MCF 10A (cell line): ENCODE measurements around the gene LUZP2. TPM values are rescaled to one million over a fixed set of nuclear protein-coding genes. Genes with fewer than 3 reads are reported as not detected.

Experiments
- BruUV-seq: library from RNA; stranded (reverse); fragments of 400-500 nt; replicated peaks from 2 replicates; lab custom pipeline; 2021; lab: Mats Ljungman, UMichigan
- CTCF ChIA-PET: fragments of 300-600 bp; sonication (Branson Sonifier 250); formaldehyde crosslinking; extraction: SDS; loops from one replicate; lab custom pipeline; 2021; ENCODE audit warnings: antibody characterized with exemption, inconsistent platforms; lab: Yijun Ruan, JAX
- POLR2A ChIA-PET: fragments of 300-600, 350-650 bp; sonication (Branson Sonifier 250); formaldehyde crosslinking; extraction: SDS; loops from one replicate; lab custom pipeline; 2020; ENCODE audit warnings: antibody characterized with exemption, inconsistent platforms; lab: Yijun Ruan, JAX
- DNase-seq: peaks from one replicate; pipeline ENCODE4 v3.0.0-alpha.2; 2018; ENCODE audit not compliant: unreplicated experiment
- H3K27ac Mint-ChIP-seq: one replicate; pipeline ENCODE4 v1.8.0; 2022; ENCODE audit warnings: mild to moderate bottlenecking, low read depth, mixed read lengths; ENCODE audit not compliant: unreplicated experiment
- H3K27me3 Mint-ChIP-seq: one replicate; pipeline ENCODE4 v1.8.0; 2022; ENCODE audit warnings: mixed read lengths; ENCODE audit not compliant: insufficient read depth, unreplicated experiment
- H3K36me3 Mint-ChIP-seq: one replicate; pipeline ENCODE4 v1.8.0; 2022; ENCODE audit warnings: mild to moderate bottlenecking, moderate library complexity, mixed read lengths; ENCODE audit not compliant: insufficient read depth, unreplicated experiment
- H3K4me1 Mint-ChIP-seq: one replicate; pipeline ENCODE4 v1.8.0; 2022; ENCODE audit warnings: mixed read lengths; ENCODE audit not compliant: insufficient read depth, unreplicated experiment
- H3K4me3 Mint-ChIP-seq: one replicate; pipeline ENCODE4 v1.8.0; 2022; ENCODE audit warnings: mild to moderate bottlenecking, moderate library complexity, mixed read lengths; ENCODE audit not compliant: unreplicated experiment
- H3K9me3 Mint-ChIP-seq: one replicate; pipeline ENCODE4 v1.8.0; 2022; ENCODE audit warnings: mixed read lengths; ENCODE audit not compliant: unreplicated experiment
- CTCF ChIP-seq: fragments of 200-600 bp; IDR thresholded peaks from one replicate; pipeline ENCODE4 v1.8.0; 2022; ENCODE audit warnings: antibody characterized with exemption, mild to moderate bottlenecking; ENCODE audit not compliant: unreplicated experiment
- intact Hi-C: fragments of 100-400 bp; cut with micrococcal nuclease; formaldehyde crosslinking; loops from 2 replicates; pipeline ENCODE4 v1.14.1; 2022
- total RNA-seq: library from RNA; stranded (reverse); gene quantifications from 2 replicates; pipeline ENCODE4 v1.2.3, GENCODE V29; 2022

LUZP2 gene
- total RNA-seq, 1 experiment from 2014 or later = not detected

DNA sequence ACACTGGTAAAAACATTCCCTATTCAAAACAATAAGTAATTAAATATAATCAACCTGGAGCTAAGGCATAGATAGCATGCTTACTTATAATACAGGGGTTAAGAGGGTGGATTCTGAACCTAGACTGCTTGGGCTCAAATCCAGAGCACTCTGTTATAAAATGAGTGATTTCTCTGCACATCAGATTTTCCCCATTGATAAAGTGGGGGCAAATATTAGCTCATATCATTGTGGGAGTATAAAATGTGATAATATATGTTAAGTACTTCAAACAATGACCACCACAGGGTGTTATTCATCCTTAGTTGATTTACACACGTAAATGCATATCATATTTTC, 139.4 kb downstream of the LUZP2 start:
- CTCF ChIA-PET = no interaction called here
- DNase-seq = no peak
- no TSS peak for BruUV-seq
- POLR2A ChIA-PET = no interaction called here
- Mint-ChIP-seq H3K4me3 (no peak overlapping the region), H3K27ac (no peak overlapping the region), H3K9me3 (no peaks in the 10 kb centered on the region), H3K36me3 (no peaks in the 10 kb centered on the region), H3K27me3 (peaks cover 30% of the 10 kb centered on the region), H3K4me1 (no peaks in the 10 kb centered on the region)
- intact Hi-C loops = no loop called here
- TF ChIP-seq CTCF = no peak

DNA sequence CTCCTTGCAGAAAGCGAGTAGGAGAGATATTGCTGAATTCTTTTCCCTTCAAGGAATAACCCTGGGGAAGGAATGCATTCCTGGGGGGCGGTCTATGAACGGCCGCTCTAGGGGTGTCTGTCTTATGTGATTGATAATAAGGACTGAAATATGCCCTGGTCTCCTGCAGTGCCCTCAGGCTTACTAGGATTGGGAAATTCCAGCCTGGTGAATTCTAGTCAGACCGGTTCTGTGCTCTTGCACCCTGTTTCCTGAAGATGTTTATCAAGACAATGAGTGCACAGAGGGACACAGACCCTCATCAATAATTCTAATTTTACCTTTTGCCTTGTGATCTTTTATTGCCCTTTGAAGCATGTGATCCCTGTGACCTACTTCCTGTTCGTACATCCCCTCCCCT, 140.7 kb downstream of the LUZP2 start:
- Mint-ChIP-seq H3K27ac (no peak overlapping the region), H3K9me3 (no peaks in the 10 kb centered on the region), H3K27me3 (peaks cover 29% of the 10 kb centered on the region), H3K4me3 (no peak overlapping the region), H3K36me3 (no peaks in the 10 kb centered on the region), H3K4me1 (no peaks in the 10 kb centered on the region)
- intact Hi-C loops = no loop called here
- ChIA-PET CTCF (no interaction called here), POLR2A (no interaction called here)
- TF ChIP-seq CTCF = no peak
- no peak for DNase-seq
- no TSS peak for BruUV-seq

DNA sequence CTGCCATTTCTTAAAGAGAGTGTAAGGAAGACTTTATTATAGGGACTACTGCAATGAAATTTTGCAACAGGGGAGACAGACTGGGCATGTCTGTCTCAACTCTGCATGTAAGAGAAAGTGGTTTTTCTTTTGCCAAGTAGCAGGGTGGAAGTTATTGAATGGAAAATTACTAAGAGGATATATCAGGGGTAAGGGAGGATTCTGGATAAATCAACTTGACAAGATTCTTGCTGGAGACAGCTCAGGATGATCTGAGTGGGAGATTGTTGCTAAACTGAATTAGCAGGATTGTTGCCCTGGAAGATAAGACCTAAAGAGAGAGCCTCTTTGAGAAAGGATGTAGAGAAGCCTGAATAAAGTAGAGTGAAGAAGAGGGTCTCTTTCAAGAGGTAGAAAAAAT, 145.8 kb downstream of the LUZP2 start:
- Mint-ChIP-seq H3K36me3 (no peaks in the 10 kb centered on the region), H3K4me3 (no peak overlapping the region), H3K27ac (no peak overlapping the region), H3K27me3 (peaks cover 47% of the 10 kb centered on the region), H3K9me3 (no peaks in the 10 kb centered on the region), H3K4me1 (no peaks in the 10 kb centered on the region)
- intact Hi-C loops = no loop called here
- BruUV-seq = no TSS peak
- TF ChIP-seq CTCF = no peak
- POLR2A ChIA-PET = no interaction called here
- DNase-seq = no peak
- CTCF ChIA-PET = no interaction called here

DNA sequence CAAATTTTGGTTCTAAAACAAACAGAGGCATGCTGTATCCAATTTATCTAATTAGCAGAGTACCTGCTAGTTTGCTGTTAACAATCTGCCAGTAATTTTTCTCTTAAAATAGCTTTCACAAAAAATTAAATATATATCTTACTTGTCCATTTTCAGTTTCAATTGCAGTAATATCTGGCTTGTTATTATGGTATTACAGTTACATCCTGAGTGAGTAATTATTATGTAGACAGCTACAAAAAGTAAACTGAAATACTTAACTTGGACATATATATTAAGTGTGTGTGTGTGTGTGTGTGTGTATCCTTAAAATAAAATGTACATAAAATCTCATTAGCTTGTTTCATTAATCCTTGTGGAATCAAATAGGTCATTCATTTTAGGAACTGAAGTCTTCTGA, 148.7 kb downstream of the LUZP2 start:
- ChIA-PET CTCF (no interaction called here), POLR2A (no interaction called here)
- intact Hi-C loops = no loop called here
- H3K27me3 Mint-ChIP-seq = peaks cover 58% of the 10 kb centered on the region
- H3K36me3 Mint-ChIP-seq = no peaks in the 10 kb centered on the region
- DNase-seq = no peak
- no peak overlapping the region for H3K27ac Mint-ChIP-seq
- no peaks in the 10 kb centered on the region for H3K9me3 Mint-ChIP-seq
- no peaks in the 10 kb centered on the region for H3K4me1 Mint-ChIP-seq
- H3K4me3 Mint-ChIP-seq = no peak overlapping the region
- no TSS peak for BruUV-seq
- no peak for TF ChIP-seq CTCF
